GM18867 (cell line): ENCODE results near the gene TEX264.

Experiments used
- ATAC-seq: cut with Tn5 transposase; IDR thresholded peaks from one replicate; pipeline ENCODE4 v1.9.1; 2021; ENCODE audit warnings: mild to moderate bottlenecking, moderate library complexity; ENCODE audit not compliant: unreplicated experiment

Gene TEX264

GRCh38 chr3:51673802-51674654, 3.0 kb downstream of the TEX264 start:
- no peak for ATAC-seq

- no peak for ATAC-seq
Measured at GRCh38 chr3:51675201-51675611, 4.2 kb downstream of the TEX264 start.

- no peak for ATAC-seq
Measured at GRCh38 chr3:51676102-51676640, 5.1 kb downstream of the TEX264 start.

GRCh38 chr3:51677358-51677757, 6.3 kb downstream of the TEX264 start:
- ATAC-seq, result no peak

GRCh38 chr3:51678186-51678585, 7.1 kb downstream of the TEX264 start:
- ATAC-seq, result no peak

GRCh38 chr3:51678641-51679040, 7.6 kb downstream of the TEX264 start:
- ATAC-seq, result no peak

GRCh38 chr3:51679318-51679717, 8.3 kb downstream of the TEX264 start:
- ATAC-seq, result no peak

- ATAC-seq, result no peak
Measured at GRCh38 chr3:51679777-51680176, 8.7 kb downstream of the TEX264 start.

GRCh38 chr3:51680196-51680595, 9.1 kb downstream of the TEX264 start:
- no peak for ATAC-seq

GRCh38 chr3:51680663-51681230, 9.7 kb downstream of the TEX264 start:
- ATAC-seq, result no peak

GRCh38 chr3:51681453-51681852, 10.4 kb downstream of the TEX264 start:
- ATAC-seq, result no peak

GRCh38 chr3:51682079-51682478, 11.0 kb downstream of the TEX264 start:
- peak; percentile 87 for ATAC-seq

GRCh38 chr3:51682526-51682925, 11.5 kb downstream of the TEX264 start:
- no peak for ATAC-seq

GRCh38 chr3:51683566-51683965, 12.5 kb downstream of the TEX264 start:
- no peak for ATAC-seq

GRCh38 chr3:51684971-51685751, 14.1 kb downstream of the TEX264 start:
- ATAC-seq, result no peak

- ATAC-seq, result no peak
Measured at GRCh38 chr3:51686056-51686455, 15.0 kb downstream of the TEX264 start.

GRCh38 chr3:51686512-51687215, 15.6 kb downstream of the TEX264 start:
- peak; percentile 55 for ATAC-seq

- no peak for ATAC-seq
Measured at GRCh38 chr3:51687431-51688205, 16.6 kb downstream of the TEX264 start.

GRCh38 chr3:51688206-51688600, 17.2 kb downstream of the TEX264 start:
- no peak for ATAC-seq

- no peak for ATAC-seq
Measured at GRCh38 chr3:51691021-51691420, 20.0 kb downstream of the TEX264 start.
